HG02938 (cell line): ENCODE results near the gene INSM1.

Source experiments
- ATAC-seq: cut with Tn5 transposase; IDR thresholded peaks from one replicate; pipeline ENCODE4 v1.9.1; 2021; ENCODE audit warnings: mild to moderate bottlenecking, moderate library complexity; ENCODE audit not compliant: unreplicated experiment

The INSM1 gene

GRCh38 chr20:20360464-20360863 lies 7.4 kb upstream of the INSM1 start:
- no peak for ATAC-seq

- ATAC-seq: no peak
Observed at GRCh38 chr20:20362774-20363433, 5.0 kb upstream of the INSM1 start.

- ATAC-seq: no peak
Observed at GRCh38 chr20:20363434-20363798, 4.5 kb upstream of the INSM1 start.

- ATAC-seq: no peak
Observed at GRCh38 chr20:20363799-20364592, 3.9 kb upstream of the INSM1 start.

GRCh38 chr20:20364593-20365479 lies 3.1 kb upstream of the INSM1 start:
- ATAC-seq: no peak

GRCh38 chr20:20365480-20366161 lies 2.3 kb upstream of the INSM1 start:
- ATAC-seq: no peak

GRCh38 chr20:20366551-20366875 lies 1.4 kb upstream of the INSM1 start:
- ATAC-seq: no peak

- ATAC-seq: no peak
Observed at GRCh38 chr20:20366876-20367574, 879 bp upstream of the INSM1 start.

GRCh38 chr20:20368418-20369249 lies 730 bp downstream of the INSM1 start:
- no peak for ATAC-seq

- no peak for ATAC-seq
Observed at GRCh38 chr20:20369250-20370093, 1.6 kb downstream of the INSM1 start.

- no peak for ATAC-seq
Observed at GRCh38 chr20:20370094-20370575, 2.2 kb downstream of the INSM1 start.

- no peak for ATAC-seq
Observed at GRCh38 chr20:20371083-20371482, 3.2 kb downstream of the INSM1 start.

- ATAC-seq: no peak
Observed at GRCh38 chr20:20371681-20372080, 3.8 kb downstream of the INSM1 start.

GRCh38 chr20:20373091-20373571 lies 5.2 kb downstream of the INSM1 start:
- ATAC-seq: no peak

- no peak for ATAC-seq
Observed at GRCh38 chr20:20375862-20376261, 8.0 kb downstream of the INSM1 start.

GRCh38 chr20:20386192-20386591 lies 18.3 kb downstream of the INSM1 start:
- ATAC-seq: no peak

GRCh38 chr20:20390393-20390792 lies 22.5 kb downstream of the INSM1 start:
- no peak for ATAC-seq

GRCh38 chr20:20391115-20391514 lies 23.2 kb downstream of the INSM1 start:
- no peak for ATAC-seq
